Loucy (cell line): ENCODE data around the gene TMTC3.

Experiments used
- H2AFZ ChIP-seq: fragments of 200-600 bp; sonication (generic); 2 replicates; pipeline ENCODE4 v1.6.0; 2016; ENCODE audit warnings: antibody characterized with exemption, mild to moderate bottlenecking, low read length, moderate library complexity
- H3F3A ChIP-seq: fragments of 200-600 bp; 2 replicates; pipeline ENCODE4 v1.6.0; 2016; ENCODE audit warnings: antibody characterized with exemption, low read depth, mild to moderate bottlenecking
- H3K27me3 ChIP-seq: fragments of 200-600 bp; sonication (generic); 2 replicates; pipeline ENCODE4 v1.6.1; 2014; ENCODE audit warnings: low read length, mild to moderate bottlenecking; ENCODE audit not compliant: insufficient read depth, poor library complexity, severe bottlenecking
- H3K36me3 ChIP-seq: fragments of 200-600 bp; sonication (generic); 2 replicates; pipeline ENCODE4 v1.6.1; 2016; ENCODE audit warnings: low read length; ENCODE audit not compliant: insufficient read depth
- H3K4me1 ChIP-seq: fragments of 200-600 bp; sonication (generic); 2 replicates; pipeline ENCODE4 v1.5.1; 2014; ENCODE audit warnings: low read length, mild to moderate bottlenecking; ENCODE audit not compliant: insufficient read depth, poor library complexity, severe bottlenecking
- H3K4me2 ChIP-seq: fragments of 200-600 bp; sonication (generic); 2 replicates; pipeline ENCODE4 v1.6.0; 2014; ENCODE audit warnings: antibody characterized with exemption, low read length, low read depth, mild to moderate bottlenecking; ENCODE audit not compliant: poor library complexity, severe bottlenecking
- H3K4me3 ChIP-seq: fragments of 200-600 bp; sonication (generic); 2 replicates; pipeline ENCODE4 v1.5.1; 2014; ENCODE audit warnings: low read length, mild to moderate bottlenecking, mixed read lengths; ENCODE audit not compliant: poor library complexity, severe bottlenecking
- H3K79me2 ChIP-seq: fragments of 200-600 bp; sonication (generic); 2 replicates; pipeline ENCODE4 v1.6.1; 2014; ENCODE audit warnings: low read length; ENCODE audit not compliant: insufficient read depth
- H3K9ac ChIP-seq: fragments of 200-600 bp; sonication (generic); 2 replicates; pipeline ENCODE4 v1.6.0; 2014; ENCODE audit warnings: mild to moderate bottlenecking, low read depth, low read length, moderate library complexity; ENCODE audit not compliant: poor library complexity, severe bottlenecking
- H3K9me2 ChIP-seq: fragments of 200-600 bp; sonication (generic); replicated peaks from 2 replicates; pipeline ENCODE4 v1.6.1; 2016; ENCODE audit warnings: low read depth, low read length, mixed read lengths
- H3K9me3 ChIP-seq: fragments of 200-600 bp; sonication (generic); 2 replicates; pipeline ENCODE4 v1.6.1; 2014; ENCODE audit warnings: mild to moderate bottlenecking, antibody characterized with exemption, low read length, low read depth; ENCODE audit not compliant: insufficient read depth
- H4K20me1 ChIP-seq: fragments of 200-600 bp; sonication (generic); 2 replicates; pipeline ENCODE4 v1.6.0; 2014; ENCODE audit warnings: antibody characterized with exemption, low read length, mild to moderate bottlenecking; ENCODE audit not compliant: insufficient read depth, poor library complexity, severe bottlenecking
- EZH2phosphoT487 ChIP-seq: fragments of 200-600 bp; IDR thresholded peaks from 2 replicates; pipeline ENCODE4 v1.6.1; 2018; ENCODE audit warnings: antibody characterized with exemption, mild to moderate bottlenecking, moderate library complexity, borderline replicate concordance
- TF ChIP-seq, protein P1 (sequence below): fragments of 200-600 bp; sonication (generic); conservative IDR thresholded peaks from 2 replicates; pipeline ENCODE4 v1.5.1; 2014; ENCODE audit warnings: mild to moderate bottlenecking, antibody characterized with exemption, low read length

Gene TMTC3

DNA sequence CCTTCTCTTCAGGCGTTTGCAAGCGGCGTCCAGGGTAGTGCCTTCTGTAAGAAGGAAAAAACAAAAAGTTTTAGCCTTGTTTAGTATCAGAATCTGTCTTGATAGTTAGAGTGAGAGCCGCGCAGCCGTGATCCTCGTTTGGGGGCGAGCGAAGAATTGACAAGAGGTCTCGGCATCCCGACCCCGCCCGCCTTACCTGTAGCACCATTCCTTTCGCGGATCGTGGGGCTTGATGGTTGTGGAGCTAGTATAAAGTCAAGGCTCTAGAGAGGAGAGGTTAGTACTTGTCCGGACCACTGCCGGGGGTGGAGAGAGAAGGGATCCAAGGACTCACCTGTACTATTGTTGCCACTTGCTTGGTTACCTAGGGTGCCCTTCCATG lies 494 bp downstream of the TMTC3 start:
- Histone ChIP-seq H3K4me1 (peaks cover 47% of the 10 kb centered on the region), H3K4me2 (peak overlapping the region; percentile 92), H3K36me3 (no peaks in the 10 kb centered on the region), H3K9me3 (no peaks in the 10 kb centered on the region), H3K4me3 (peak overlapping the region; percentile 85), H3K9me2 (no peaks in the 10 kb centered on the region), H3F3A (no peaks in the 10 kb centered on the region), H3K27me3 (no peaks in the 10 kb centered on the region), H2AFZ (peak overlapping the region; percentile 90), H4K20me1 (no peaks in the 10 kb centered on the region), H3K9ac (peak overlapping the region; percentile 73), H3K79me2 (peaks cover 31% of the 10 kb centered on the region)
- TF ChIP-seq, protein P1, sequence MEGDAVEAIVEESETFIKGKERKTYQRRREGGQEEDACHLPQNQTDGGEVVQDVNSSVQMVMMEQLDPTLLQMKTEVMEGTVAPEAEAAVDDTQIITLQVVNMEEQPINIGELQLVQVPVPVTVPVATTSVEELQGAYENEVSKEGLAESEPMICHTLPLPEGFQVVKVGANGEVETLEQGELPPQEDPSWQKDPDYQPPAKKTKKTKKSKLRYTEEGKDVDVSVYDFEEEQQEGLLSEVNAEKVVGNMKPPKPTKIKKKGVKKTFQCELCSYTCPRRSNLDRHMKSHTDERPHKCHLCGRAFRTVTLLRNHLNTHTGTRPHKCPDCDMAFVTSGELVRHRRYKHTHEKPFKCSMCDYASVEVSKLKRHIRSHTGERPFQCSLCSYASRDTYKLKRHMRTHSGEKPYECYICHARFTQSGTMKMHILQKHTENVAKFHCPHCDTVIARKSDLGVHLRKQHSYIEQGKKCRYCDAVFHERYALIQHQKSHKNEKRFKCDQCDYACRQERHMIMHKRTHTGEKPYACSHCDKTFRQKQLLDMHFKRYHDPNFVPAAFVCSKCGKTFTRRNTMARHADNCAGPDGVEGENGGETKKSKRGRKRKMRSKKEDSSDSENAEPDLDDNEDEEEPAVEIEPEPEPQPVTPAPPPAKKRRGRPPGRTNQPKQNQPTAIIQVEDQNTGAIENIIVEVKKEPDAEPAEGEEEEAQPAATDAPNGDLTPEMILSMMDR, result no peak
- TF ChIP-seq EZH2phosphoT487, result no peak

DNA sequence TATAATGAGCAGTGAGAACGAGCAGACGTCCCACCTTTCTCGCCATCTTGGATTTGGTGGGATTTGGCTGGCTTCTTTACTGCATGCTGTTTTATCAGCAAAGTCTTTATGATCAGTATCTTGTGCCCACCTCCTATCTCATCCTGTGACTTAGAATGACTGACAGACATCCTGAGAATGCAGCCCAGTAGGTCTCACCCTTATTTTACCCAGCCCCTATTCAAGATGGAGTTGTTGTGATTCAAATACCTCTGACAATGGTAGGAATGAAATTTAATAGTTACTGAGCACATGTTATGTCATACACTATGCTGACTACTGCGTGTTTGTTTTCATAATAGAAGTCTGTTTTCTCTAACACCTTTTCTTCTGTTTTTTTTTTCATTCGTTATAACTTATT lies 1.9 kb downstream of the TMTC3 start:
- peaks cover 31% of the 10 kb centered on the region for H3K79me2 ChIP-seq
- H2AFZ ChIP-seq, result no peak overlapping the region
- peak overlapping the region; percentile 24 for H3K9ac ChIP-seq
- H3K9me2 ChIP-seq, result no peaks in the 10 kb centered on the region
- no peaks in the 10 kb centered on the region for H3K9me3 ChIP-seq
- no peaks in the 10 kb centered on the region for H3F3A ChIP-seq
- H3K4me3 ChIP-seq, result peak overlapping the region; percentile 85
- TF ChIP-seq, protein P1, result no peak
- TF ChIP-seq EZH2phosphoT487, result no peak
- peaks cover 53% of the 10 kb centered on the region for H3K4me1 ChIP-seq
- no peaks in the 10 kb centered on the region for H4K20me1 ChIP-seq
- H3K36me3 ChIP-seq, result no peaks in the 10 kb centered on the region
- peak overlapping the region; percentile 92 for H3K4me2 ChIP-seq
- no peaks in the 10 kb centered on the region for H3K27me3 ChIP-seq

DNA sequence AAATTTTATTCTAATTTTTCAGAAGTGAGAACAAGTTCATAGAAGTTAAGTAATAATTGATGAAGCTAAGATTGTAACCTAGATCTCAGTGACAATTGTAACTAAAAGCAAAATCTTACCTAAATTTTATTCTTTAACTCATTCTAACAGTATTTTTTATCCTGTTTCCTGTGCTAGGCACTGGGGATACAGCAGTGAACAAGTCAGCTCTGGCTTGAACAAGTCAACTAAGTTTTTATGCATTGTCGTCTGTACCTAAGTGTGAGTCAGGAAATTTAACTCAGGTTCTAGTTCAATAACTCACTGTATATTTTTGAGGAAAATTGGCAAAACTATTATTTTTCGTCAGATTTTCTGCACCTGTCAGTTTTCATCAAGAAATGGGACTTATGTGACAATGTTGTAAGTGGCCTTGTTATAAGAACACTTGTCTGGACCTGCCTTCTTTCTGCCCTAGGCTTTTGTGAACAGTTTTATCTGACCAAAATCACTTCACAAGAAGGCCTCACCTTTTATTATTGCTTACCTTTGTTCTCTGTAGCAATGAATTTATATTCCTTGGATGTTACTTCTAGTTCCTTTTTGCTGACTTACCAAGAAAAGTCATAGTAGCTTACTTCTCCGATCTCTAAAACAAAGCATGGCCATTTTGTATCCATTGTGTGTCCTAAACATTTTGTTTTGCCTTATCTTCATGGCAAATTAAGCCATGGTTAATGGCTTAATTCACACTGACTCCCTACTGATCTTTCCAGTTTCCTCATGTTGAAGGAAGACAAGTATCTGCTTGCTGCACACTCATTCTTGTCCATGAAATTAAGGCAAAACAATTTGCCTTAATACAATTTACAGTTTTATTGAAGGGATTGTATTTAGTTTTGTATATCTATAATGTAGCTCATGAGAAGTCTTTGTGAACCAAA lies 2.7 kb downstream of the TMTC3 start:
- Histone ChIP-seq H3K9me2 (no peaks in the 10 kb centered on the region), H3K27me3 (no peaks in the 10 kb centered on the region), H3K9ac (peak overlapping the region; percentile 24), H3K36me3 (no peaks in the 10 kb centered on the region), H3F3A (no peaks in the 10 kb centered on the region), H3K4me3 (peak overlapping the region; percentile 85), H3K79me2 (peaks cover 31% of the 10 kb centered on the region), H3K9me3 (no peaks in the 10 kb centered on the region), H3K4me1 (peaks cover 53% of the 10 kb centered on the region), H3K4me2 (peak overlapping the region; percentile 92), H4K20me1 (no peaks in the 10 kb centered on the region), H2AFZ (no peak overlapping the region)
- TF ChIP-seq, protein P1, result no peak
- TF ChIP-seq EZH2phosphoT487, result no peak
